GM18517 (cell line): Measurements from ENCODE around the gene ZNF334.

Source experiments
- ATAC-seq: cut with Tn5 transposase; IDR thresholded peaks from one replicate; pipeline ENCODE4 v1.9.1; 2021; ENCODE audit warnings: mild to moderate bottlenecking, moderate library complexity; ENCODE audit not compliant: unreplicated experiment

ZNF334 gene

GRCh38 chr20:46491354-46491753, 22.0 kb downstream of the ZNF334 start:
- ATAC-seq, result no peak

- no peak for ATAC-seq
Observed at GRCh38 chr20:46488451-46488850, 24.9 kb downstream of the ZNF334 start.

GRCh38 chr20:46487628-46488027, 25.7 kb downstream of the ZNF334 start:
- ATAC-seq, result no peak

GRCh38 chr20:46485431-46485830, 27.9 kb downstream of the ZNF334 start:
- ATAC-seq, result no peak

- no peak for ATAC-seq
Observed at GRCh38 chr20:46484954-46485353, 28.4 kb downstream of the ZNF334 start.

- no peak for ATAC-seq
Observed at GRCh38 chr20:46483879-46484278, 29.5 kb downstream of the ZNF334 start.

GRCh38 chr20:46482864-46483263, 30.5 kb downstream of the ZNF334 start:
- ATAC-seq, result no peak

GRCh38 chr20:46477640-46478039, 35.7 kb downstream of the ZNF334 start:
- ATAC-seq, result no peak

GRCh38 chr20:46477225-46477624, 36.1 kb downstream of the ZNF334 start:
- ATAC-seq, result no peak

- ATAC-seq, result no peak
Observed at GRCh38 chr20:46468508-46468907, 44.9 kb downstream of the ZNF334 start.

GRCh38 chr20:46464451-46464850, 48.9 kb downstream of the ZNF334 start:
- no peak for ATAC-seq

GRCh38 chr20:46463852-46464251, 49.5 kb downstream of the ZNF334 start:
- no peak for ATAC-seq

- no peak for ATAC-seq
Observed at GRCh38 chr20:46461808-46462207, 51.6 kb downstream of the ZNF334 start.

- no peak for ATAC-seq
Observed at GRCh38 chr20:46458866-46459750, 54.3 kb downstream of the ZNF334 start.

- no peak for ATAC-seq
Observed at GRCh38 chr20:46456255-46457028, 56.9 kb downstream of the ZNF334 start.

- no peak for ATAC-seq
Observed at GRCh38 chr20:46455729-46456128, 57.6 kb downstream of the ZNF334 start.
